Gastrocnemius medialis (tissue), 4 donors: ENCODE data around the gene KATNB1. TPM values are rescaled to one million over a fixed set of nuclear protein-coding genes. Genes with fewer than 3 reads are reported as not detected.

ENCODE experiments used
- ATAC-seq, 2 donors: fragments of 150-250 bp; one replicate each; pipeline ENCODE4 v1.9.1; 2016
- DNase-seq, 2 donors: peaks; one replicate each; pipeline ENCODE4 v3.0.0-alpha.2; 2019
- H3K27ac ChIP-seq, 4 donors: fragments of 200-600 bp; sonication (generic); 1 replicate in 1 of 4; 2 replicates in 3 of 4; pipeline ENCODE4 v1.5.1; 2016 to 2018; ENCODE audit warnings: mild to moderate bottlenecking in 2 of 4, moderate library complexity in 1 of 4
- H3K27me3 ChIP-seq, 3 donors: fragments of 200-600 bp; sonication (generic) in 2 of 3; 1 replicate in 1 of 3; 2 replicates in 2 of 3; pipeline versions ENCODE4 v1.5.1 to v1.6.0; 2016 to 2019; ENCODE audit warnings: mild to moderate bottlenecking in 1 of 3, moderate library complexity in 1 of 3
- H3K36me3 ChIP-seq, 2 donors: fragments of 200-600 bp; sonication (generic) in 1 of 2; one replicate each; pipeline ENCODE4 v1.5.1; 2017 to 2018
- H3K4me1 ChIP-seq, 2 donors: fragments of 200-600 bp; sonication (generic) in 1 of 2; one replicate each; pipeline ENCODE4 v1.5.1; 2016 to 2017; ENCODE audit warnings: mild to moderate bottlenecking in 2 of 2
- H3K4me3 ChIP-seq, 4 donors: fragments of 200-600 bp; sonication (generic) in 3 of 4; 1 replicate in 1 of 4; 2 replicates in 3 of 4; pipeline ENCODE4 v1.5.1; 2016 to 2019; ENCODE audit warnings: mild to moderate bottlenecking in 2 of 4
- H3K9me3 ChIP-seq, 3 donors: fragments of 200-600 bp; sonication (generic) in 2 of 3; 1 replicate in 1 of 3; 2 replicates in 2 of 3; pipeline ENCODE4 v1.5.1; 2016 to 2019
- POLR2A ChIP-seq, 2 donors: fragments of 450-650 bp; IDR thresholded peaks; one replicate each; pipeline ENCODE4 v1.6.1; 2017; ENCODE audit warnings: antibody characterized with exemption in 2 of 2, mild to moderate bottlenecking in 2 of 2, moderate library complexity in 2 of 2
- in situ Hi-C, 4 donors: fragments of 200-750 bp; cut with MboI; loops; one replicate each; pipeline versions ENCODE4 v1.15.0 to v1.8.0; 2017; ENCODE audit warnings: low sequenced_read_pairs in 4 of 4
- intact Hi-C: fragments of 100-400 bp; cut with DNase I; formaldehyde crosslinking; loops from one replicate; pipeline ENCODE4 v1.15.1; 2023; ENCODE audit warnings: low total_unique reads
- total RNA-seq, 4 donors: library from RNA; depleted of rRNA; stranded (reverse); fragments of >200 nt; gene quantifications; one replicate each; pipeline versions ENCODE4 v1.1.0 to v1.2.3, GENCODE V29; 2016
- TF ChIP-seq, protein P1 (sequence below), 5 experiments: fragments of 450-650 bp in 3 of 5; fragments of 200-600 bp in 2 of 5; sonication (generic) in 2 of 5; IDR thresholded peaks in 4 of 5; conservative IDR thresholded peaks in 1 of 5; 1 replicate in 4 of 5; 2 replicates in 1 of 5; pipeline ENCODE4 v1.5.1; 2016 to 2019; ENCODE audit warnings: antibody characterized with exemption in 5 of 5, mild to moderate bottlenecking in 3 of 5, moderate library complexity in 3 of 5

KATNB1 gene
- total RNA-seq, 4 donors from 2014 or later, result 10.7 to 18.0 (median 14.2) TPM

DNA sequence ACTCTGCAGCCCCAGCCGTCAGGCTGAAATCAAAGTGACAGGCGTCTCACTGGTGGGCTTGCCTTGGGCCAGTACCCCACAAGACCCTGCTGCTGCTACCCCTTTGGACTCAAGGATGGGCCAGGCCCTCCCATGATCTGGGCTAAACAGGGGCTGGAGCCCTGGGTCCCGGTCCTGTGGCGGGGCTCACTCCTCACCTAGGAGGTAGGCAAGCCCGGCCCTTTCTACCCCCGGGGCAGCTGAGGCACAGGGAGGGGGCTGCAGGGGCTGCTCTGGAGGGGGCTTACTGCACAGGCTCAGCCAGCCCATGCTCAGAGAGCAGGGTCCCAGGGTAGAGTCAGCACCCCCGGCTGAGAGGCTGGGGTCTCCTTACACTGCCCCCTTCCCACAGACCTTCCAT is 23.6 kb downstream of the KATNB1 start:
- Histone ChIP-seq H3K9me3 (no peaks in the 10 kb centered on the region), H3K4me1 (no peaks in the 10 kb centered on the region), H3K4me3 (no peak overlapping the region), H3K36me3 (peaks cover 0 to 13% of the 10 kb centered on the region in 2 donors), H3K27me3 (no peaks in the 10 kb centered on the region), H3K27ac (no peak overlapping the region)
- in situ Hi-C loops, result loop anchor here in 2 of 4 donors (10.0 to 25.0 kb wide), 2 partner anchors 246 to 253 kb away; partner anchors contain the start of genes USB1 (in 2 of the 2) and ZNF319 (in 2 of the 2)
- DNase-seq (no peak), ATAC-seq (no peak)
- no peak for TF ChIP-seq POLR2A (IDR thresholded peaks at IDR 0.05)
- TF ChIP-seq, protein P1, sequence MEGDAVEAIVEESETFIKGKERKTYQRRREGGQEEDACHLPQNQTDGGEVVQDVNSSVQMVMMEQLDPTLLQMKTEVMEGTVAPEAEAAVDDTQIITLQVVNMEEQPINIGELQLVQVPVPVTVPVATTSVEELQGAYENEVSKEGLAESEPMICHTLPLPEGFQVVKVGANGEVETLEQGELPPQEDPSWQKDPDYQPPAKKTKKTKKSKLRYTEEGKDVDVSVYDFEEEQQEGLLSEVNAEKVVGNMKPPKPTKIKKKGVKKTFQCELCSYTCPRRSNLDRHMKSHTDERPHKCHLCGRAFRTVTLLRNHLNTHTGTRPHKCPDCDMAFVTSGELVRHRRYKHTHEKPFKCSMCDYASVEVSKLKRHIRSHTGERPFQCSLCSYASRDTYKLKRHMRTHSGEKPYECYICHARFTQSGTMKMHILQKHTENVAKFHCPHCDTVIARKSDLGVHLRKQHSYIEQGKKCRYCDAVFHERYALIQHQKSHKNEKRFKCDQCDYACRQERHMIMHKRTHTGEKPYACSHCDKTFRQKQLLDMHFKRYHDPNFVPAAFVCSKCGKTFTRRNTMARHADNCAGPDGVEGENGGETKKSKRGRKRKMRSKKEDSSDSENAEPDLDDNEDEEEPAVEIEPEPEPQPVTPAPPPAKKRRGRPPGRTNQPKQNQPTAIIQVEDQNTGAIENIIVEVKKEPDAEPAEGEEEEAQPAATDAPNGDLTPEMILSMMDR (IDR thresholded peaks at IDR 0.05 in 4 of 5, conservative IDR thresholded peaks at IDR 0.05 in 1 of 5), result no peak
- intact Hi-C loops, result no loop called here

DNA sequence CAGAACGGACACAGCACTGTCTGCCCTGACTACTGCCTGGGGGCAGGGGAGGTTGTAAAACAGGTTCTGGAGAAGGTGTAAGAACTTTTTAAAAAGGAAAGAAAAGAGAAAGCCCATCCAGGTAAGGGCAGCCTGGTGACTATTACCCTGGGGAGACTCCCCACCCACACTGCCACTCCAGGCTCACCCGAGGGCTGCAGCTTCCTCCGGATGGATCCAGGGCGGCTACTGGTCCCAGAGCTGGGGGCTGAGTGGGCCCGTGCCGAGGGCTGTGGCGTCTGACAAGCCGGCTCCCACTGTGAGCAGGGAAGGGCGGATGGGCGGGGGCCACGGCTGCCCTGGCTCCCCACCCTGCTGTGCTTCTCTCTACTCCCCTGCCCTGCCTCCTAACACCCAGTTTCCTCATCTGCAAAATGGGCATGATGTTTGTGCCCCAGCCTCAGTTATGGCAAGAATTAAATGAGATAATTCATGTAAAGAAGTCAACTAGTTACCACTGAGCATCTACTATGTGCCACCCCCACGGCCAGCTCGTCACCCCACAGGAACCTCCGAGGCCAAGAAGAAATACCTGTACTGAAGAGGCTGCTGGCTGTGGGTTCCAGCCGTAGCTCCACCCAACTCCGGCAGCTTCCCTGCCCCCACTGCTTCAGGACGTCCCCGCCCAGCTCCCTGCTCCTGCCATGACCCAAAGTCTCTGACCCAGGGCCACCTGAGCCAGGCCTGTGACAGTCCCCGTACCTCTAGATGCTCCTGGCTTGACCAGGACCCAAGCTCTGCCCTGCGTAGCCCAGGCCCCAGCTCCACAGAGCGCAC is 24.2 kb downstream of the KATNB1 start:
- in situ Hi-C loops (loop anchor here in 2 of 4 donors (10.0 to 25.0 kb wide), 2 partner anchors 245 to 253 kb away; partner anchors contain the start of genes USB1 (in 2 of the 2) and ZNF319 (in 2 of the 2)), intact Hi-C loops (no loop called here)
- no peak for ATAC-seq
- peaks cover 0 to 13% of the 10 kb centered on the region in 2 donors for H3K36me3 ChIP-seq
- no peak overlapping the region for H3K4me3 ChIP-seq
- H3K4me1 ChIP-seq, result no peaks in the 10 kb centered on the region
- no peaks in the 10 kb centered on the region for H3K27me3 ChIP-seq
- no peak overlapping the region for H3K27ac ChIP-seq
- no peaks in the 10 kb centered on the region for H3K9me3 ChIP-seq
- TF ChIP-seq, protein P1 (IDR thresholded peaks at IDR 0.05 in 4 of 5, conservative IDR thresholded peaks at IDR 0.05 in 1 of 5), result no peak
- TF ChIP-seq POLR2A (IDR thresholded peaks at IDR 0.05), result no peak
- no peak for DNase-seq

DNA sequence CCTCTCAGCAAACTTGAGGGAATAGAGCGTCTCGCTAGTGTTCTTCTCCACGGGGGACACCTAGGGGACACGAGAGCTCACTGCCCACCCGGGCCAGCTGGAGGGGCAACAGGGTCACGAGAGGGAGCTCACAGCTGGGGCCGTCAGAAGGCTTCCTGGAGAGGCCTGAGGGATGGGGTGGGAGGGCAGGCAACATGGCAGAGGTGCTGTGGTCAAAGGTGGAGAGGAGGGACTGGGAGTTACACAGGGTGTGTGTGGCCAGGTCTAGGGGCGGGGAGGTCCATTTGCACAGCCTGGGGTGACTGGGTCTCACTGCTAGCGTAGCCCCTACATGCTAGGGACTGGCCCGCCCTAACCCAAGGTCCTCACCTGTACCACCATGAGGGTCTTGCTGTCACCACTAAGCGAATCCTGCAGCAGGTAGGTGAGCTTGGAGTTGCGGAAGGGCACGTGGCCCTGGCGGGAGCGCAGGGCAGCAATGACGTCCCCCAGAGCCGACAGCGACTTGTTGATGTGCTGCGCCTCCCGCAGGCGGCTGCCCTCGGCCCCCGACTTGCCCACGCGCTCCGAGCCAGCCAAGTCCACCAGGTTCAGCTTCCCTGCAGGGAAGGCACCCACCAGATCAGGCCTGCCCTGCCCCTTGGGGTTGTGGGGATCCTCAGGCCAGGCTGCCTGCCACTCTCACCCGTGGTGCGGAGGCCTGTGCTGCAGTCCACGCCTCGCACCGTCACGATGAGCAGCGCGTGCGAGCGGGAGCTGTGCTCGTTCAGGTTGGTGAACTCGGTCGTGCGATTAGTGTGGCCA is 25.0 kb downstream of the KATNB1 start:
- H3K9me3 ChIP-seq, result no peaks in the 10 kb centered on the region
- H3K27me3 ChIP-seq, result no peaks in the 10 kb centered on the region
- H3K36me3 ChIP-seq, result peaks cover 0 to 9% of the 10 kb centered on the region in 2 donors
- in situ Hi-C loops, result loop anchor here in 1 of 4 donors (25.0 kb wide), 1 partner anchor 252 kb away; the partner anchor contains the start of genes USB1 and ZNF319
- TF ChIP-seq, protein P1 (IDR thresholded peaks at IDR 0.05 in 4 of 5, conservative IDR thresholded peaks at IDR 0.05 in 1 of 5), result no peak
- no peak for TF ChIP-seq POLR2A (IDR thresholded peaks at IDR 0.05)
- ATAC-seq, result no peak
- no peak overlapping the region for H3K27ac ChIP-seq
- no peak overlapping the region for H3K4me3 ChIP-seq
- intact Hi-C loops, result no loop called here
- DNase-seq, result no peak
- no peaks in the 10 kb centered on the region for H3K4me1 ChIP-seq

DNA sequence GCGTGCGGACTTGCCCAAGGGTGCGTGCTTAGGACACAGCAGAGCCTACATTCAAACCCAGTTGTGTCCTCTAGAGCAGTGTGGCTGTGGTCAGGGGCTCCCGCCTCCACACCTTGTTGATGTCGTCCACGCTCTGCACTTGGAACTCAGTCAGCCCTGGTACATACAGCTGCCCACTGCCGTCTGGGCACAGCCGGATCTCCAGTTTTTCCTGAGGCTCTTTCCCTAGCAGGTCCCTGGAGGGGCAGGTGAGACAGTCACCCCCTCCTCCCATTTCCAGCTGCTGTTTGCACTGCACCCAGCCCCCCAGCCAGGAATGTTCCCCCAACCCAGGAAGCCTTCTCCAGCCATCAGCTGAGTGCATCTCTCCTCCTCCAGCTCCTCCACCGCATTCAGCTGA is 25.7 kb downstream of the KATNB1 start:
- DNase-seq (no peak), ATAC-seq (no peak)
- no peaks in the 10 kb centered on the region for H3K9me3 ChIP-seq
- no peak overlapping the region for H3K4me3 ChIP-seq
- H3K4me1 ChIP-seq, result no peaks in the 10 kb centered on the region
- H3K27me3 ChIP-seq, result no peaks in the 10 kb centered on the region
- H3K27ac ChIP-seq, result no peak overlapping the region
- intact Hi-C loops, result no loop called here
- no peak for TF ChIP-seq POLR2A (IDR thresholded peaks at IDR 0.05)
- TF ChIP-seq, protein P1 (IDR thresholded peaks at IDR 0.05 in 4 of 5, conservative IDR thresholded peaks at IDR 0.05 in 1 of 5), result no peak
- in situ Hi-C loops, result loop anchor here in 1 of 4 donors (25.0 kb wide), 1 partner anchor 251 kb away; the partner anchor contains the start of genes USB1 and ZNF319
- H3K36me3 ChIP-seq, result peaks cover 0 to 1% of the 10 kb centered on the region in 2 donors
